NCI-H2196 treated with DMSO at 0.1 percent for 48 hours (cell line): ENCODE measurements around the gene GJA1.

Source experiments
- DNase-seq: peaks from one replicate; lab custom pipeline; 2025; ENCODE audit not compliant: unreplicated experiment; lab: John Stamatoyannopoulos, UW

GJA1 gene

GRCh38 chr6:121482004-121482693, 46.7 kb downstream of the GJA1 start:
- DNase-seq = no peak

GRCh38 chr6:121482751-121483150, 47.3 kb downstream of the GJA1 start:
- DNase-seq = no peak

- DNase-seq = no peak
Observed at GRCh38 chr6:121485359-121485811, 49.9 kb downstream of the GJA1 start.

GRCh38 chr6:121491576-121491975, 56.1 kb downstream of the GJA1 start:
- no peak for DNase-seq

- DNase-seq = no peak
Observed at GRCh38 chr6:121492536-121492935, 57.1 kb downstream of the GJA1 start.

- no peak for DNase-seq
Observed at GRCh38 chr6:121497970-121498375, 62.5 kb downstream of the GJA1 start.

GRCh38 chr6:121498481-121499276, 63.2 kb downstream of the GJA1 start:
- no peak for DNase-seq
